Dermis microvascular lymphatic vessel endothelial cell (primary cell): ENCODE measurements around the gene PCOLCE2. TPM values are rescaled to one million over a fixed set of nuclear protein-coding genes. Genes with fewer than 3 reads are reported as not detected.

ENCODE experiments used
- DNase-seq, 2 donors: peaks; one replicate each; pipeline versions ENCODE4 v3.0.0 to v3.0.0-alpha.2; 2010; ENCODE audit warnings: low read depth in 2 of 2
- total RNA-seq: library from RNA; depleted of rRNA; stranded (reverse); fragments of >200 nt; gene quantifications from 2 replicates; pipeline ENCODE4 v1.2.1, GENCODE V29; 2014

PCOLCE2 gene
- total RNA-seq, 1 donor from 2014 or later: 0.13 TPM

GRCh38 chr3:142866841-142867631, 21.8 kb downstream of the PCOLCE2 start:
- DNase-seq: no peak

- DNase-seq: no peak
Measured at GRCh38 chr3:142863930-142864920, 24.7 kb downstream of the PCOLCE2 start.

- no peak for DNase-seq
Measured at GRCh38 chr3:142863010-142863817, 25.7 kb downstream of the PCOLCE2 start.

- no peak for DNase-seq
Measured at GRCh38 chr3:142861926-142862325, 27.0 kb downstream of the PCOLCE2 start.

- DNase-seq: no peak
Measured at GRCh38 chr3:142858043-142858442, 30.8 kb downstream of the PCOLCE2 start.

- DNase-seq: peak in 1 of 2 donors; percentile 3
Measured at GRCh38 chr3:142857056-142857455, 31.8 kb downstream of the PCOLCE2 start.

GRCh38 chr3:142853270-142854168, 35.4 kb downstream of the PCOLCE2 start:
- no peak for DNase-seq

- no peak for DNase-seq
Measured at GRCh38 chr3:142852009-142852408, 36.9 kb downstream of the PCOLCE2 start.

- DNase-seq: peak in 1 of 2 donors; percentile 27
Measured at GRCh38 chr3:142850395-142851023, 38.4 kb downstream of the PCOLCE2 start.

GRCh38 chr3:142849148-142849547, 39.7 kb downstream of the PCOLCE2 start:
- DNase-seq: no peak

GRCh38 chr3:142846779-142847577, 41.9 kb downstream of the PCOLCE2 start:
- DNase-seq: no peak

GRCh38 chr3:142844339-142844977, 44.4 kb downstream of the PCOLCE2 start:
- DNase-seq: peak in 1 of 2 donors; percentile 29

- no peak for DNase-seq
Measured at GRCh38 chr3:142839831-142840230, 49.1 kb downstream of the PCOLCE2 start.

- DNase-seq: no peak
Measured at GRCh38 chr3:142837526-142837925, 51.4 kb downstream of the PCOLCE2 start.

GRCh38 chr3:142828703-142829305, 60.1 kb downstream of the PCOLCE2 start:
- DNase-seq: peak; percentile 40 to 73

GRCh38 chr3:142819179-142819578, 69.7 kb downstream of the PCOLCE2 start:
- DNase-seq: no peak

- DNase-seq: no peak
Measured at GRCh38 chr3:142818651-142819050, 70.2 kb downstream of the PCOLCE2 start.

- no peak for DNase-seq
Measured at GRCh38 chr3:142817897-142818296, 71.0 kb downstream of the PCOLCE2 start.
